ENCODE data around the gene TBL1XR1. TPM values are rescaled to one million over a fixed set of nuclear protein-coding genes. Genes with fewer than 3 reads are reported as not detected.
"Not testable (repeated sequence)": the region's sequence is repeated elsewhere in the genome, so short reads cannot be mapped to it uniquely, and the experiment has no call there.

TBL1XR1 gene
- total RNA-seq, 1 donor from 2014 or later, result 191 TPM

DNA sequence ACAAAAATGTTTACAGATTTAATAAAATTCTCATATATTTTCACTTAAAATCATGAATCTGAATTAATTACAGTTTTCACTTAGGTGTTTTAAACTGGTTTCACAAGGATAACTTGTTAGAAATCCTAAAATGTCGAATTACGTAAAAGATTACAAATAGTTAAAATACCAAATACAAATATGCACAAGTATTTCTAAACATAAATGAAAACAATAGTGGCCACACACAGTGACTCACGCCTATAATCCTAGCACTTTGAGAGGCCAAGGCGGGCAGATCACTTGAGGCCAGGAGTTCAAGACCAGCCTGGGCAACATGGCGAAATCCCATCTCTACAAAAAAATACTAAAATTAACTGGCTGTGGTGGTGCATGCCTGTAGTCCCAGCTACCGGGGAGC is 10.9 kb upstream of the TBL1XR1 start:
- no peak for DNase-seq

DNA sequence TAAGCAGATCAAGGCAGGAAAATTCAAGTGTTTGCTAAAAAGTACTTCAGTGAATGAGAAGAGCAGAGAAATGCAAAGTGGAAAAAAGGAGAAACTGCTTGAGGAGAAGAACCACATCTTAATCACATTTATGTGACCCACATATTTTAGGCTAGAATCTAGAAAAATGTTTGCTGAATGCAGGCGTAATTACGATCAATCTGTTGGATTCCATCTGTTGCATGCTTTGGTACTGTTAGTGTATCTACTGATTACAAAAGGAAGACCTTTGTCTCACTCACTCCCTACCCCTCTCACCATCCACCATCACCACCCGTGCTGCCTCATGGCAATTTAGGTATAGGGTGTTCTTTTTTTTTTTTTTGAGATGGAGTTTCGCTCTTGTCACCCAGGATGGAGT is 9.7 kb upstream of the TBL1XR1 start:
- no peak for DNase-seq

DNA sequence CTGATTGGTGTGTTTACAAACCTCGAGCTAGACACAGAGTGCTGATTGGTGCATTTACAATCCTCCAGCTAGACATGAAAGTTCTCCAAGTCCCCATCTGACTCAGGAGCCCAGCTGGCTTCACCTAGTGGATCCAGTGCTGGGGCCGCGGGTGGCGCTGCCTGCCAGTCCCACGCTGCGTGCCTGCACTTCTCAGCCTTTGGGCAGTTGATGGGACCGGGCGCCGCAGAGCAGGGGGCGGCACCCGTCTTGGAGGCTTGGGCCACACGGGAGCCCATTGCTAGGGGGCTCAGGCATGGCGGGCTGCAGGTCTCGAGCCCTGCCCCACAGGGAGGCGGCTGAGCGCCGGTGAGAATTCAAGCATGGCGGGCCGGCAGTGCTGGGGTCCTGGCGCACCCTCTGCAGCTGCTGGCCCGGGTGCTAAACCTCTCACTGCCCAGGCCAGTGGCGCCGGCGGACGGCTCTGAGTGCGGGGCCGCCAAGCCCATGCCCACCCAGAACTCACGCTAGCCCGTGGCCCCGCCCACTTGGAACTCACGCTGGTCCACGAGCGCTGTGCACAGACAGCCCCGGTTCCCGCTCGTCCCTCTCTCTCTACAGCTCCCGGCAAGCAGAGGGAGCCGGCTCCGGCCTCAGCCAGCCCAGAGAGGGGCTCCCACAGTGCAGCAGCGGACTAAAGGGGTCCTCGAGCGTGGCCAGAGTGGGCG is 6.6 kb upstream of the TBL1XR1 start:
- no peak for DNase-seq

DNA sequence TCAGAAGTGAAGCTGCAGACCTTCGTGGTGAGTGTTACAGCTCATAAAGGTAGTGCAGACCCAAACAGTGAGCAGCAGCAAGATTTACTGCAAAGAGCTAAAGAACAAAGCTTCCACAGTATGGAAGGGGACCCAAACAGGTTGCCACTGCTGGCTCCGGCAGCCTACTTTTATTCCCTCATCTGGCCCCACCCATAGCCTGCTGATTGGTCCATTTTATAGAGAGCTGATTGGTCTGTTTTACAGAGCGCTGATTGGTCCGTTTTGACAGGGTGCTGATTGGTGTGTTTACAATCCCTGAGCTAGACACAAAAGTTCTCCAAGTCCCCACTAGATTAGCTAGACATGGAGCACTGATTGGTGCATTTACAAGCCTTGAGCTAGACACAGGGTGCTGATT is 5.7 kb upstream of the TBL1XR1 start:
- DNase-seq, result not testable (repeated sequence)

DNA sequence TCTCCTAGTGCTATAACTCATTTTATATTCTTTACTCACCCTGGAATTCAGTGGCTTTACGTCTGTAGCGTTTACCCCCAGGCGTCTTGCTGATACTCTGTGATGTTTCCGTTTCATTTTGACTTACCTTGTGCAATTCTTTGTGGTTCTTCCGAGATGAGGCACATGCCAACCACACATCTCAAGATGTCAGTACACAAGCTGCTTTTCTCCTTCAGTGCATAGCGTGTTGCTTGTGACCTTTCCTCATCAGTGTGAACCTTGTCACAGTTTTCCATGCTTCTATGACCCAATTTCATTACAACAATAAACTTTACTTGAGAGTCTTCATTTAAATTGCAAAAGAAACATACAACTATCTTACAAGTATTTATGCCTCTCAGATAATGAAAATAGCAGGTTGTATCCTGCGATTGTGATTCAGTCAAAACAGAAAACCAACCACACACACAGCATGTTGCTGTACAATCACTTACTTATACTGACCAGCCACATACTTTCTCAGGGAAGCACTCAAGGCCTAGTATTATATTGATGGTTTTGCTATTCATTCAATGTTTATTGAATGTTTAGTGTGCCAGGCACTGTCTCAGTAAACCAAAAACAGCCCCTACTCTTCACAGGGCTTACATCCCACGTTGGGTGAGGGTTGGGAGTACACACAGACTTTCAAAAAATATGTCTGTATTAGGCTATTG is 4.6 kb upstream of the TBL1XR1 start:
- no peak for DNase-seq

DNA sequence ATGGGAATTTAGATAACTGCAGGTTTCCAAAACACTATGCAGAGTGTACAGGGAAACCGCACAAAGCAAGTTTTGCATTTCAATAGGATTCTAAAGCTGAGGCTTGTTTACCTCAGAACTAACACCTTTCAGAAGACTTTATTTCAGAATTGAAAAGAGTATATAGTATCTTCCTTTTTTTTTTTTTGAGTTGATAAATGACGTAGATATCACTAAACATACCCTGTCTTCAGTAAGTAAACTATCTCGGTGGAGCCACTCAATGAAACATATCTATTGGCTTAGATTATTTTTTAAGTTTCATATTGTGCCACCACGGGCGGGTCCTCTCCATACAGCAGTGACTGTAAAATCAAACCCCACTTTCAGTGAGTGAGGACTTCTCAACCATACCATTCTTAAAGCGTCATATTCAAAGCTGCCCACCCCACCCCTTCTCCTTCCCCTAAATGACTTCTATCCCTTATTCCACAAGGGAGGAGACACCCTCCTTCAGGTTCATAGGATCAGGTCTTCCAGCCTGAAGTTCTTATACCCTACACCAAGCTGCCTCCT is 2.0 kb upstream of the TBL1XR1 start:
- no peak for DNase-seq

DNA sequence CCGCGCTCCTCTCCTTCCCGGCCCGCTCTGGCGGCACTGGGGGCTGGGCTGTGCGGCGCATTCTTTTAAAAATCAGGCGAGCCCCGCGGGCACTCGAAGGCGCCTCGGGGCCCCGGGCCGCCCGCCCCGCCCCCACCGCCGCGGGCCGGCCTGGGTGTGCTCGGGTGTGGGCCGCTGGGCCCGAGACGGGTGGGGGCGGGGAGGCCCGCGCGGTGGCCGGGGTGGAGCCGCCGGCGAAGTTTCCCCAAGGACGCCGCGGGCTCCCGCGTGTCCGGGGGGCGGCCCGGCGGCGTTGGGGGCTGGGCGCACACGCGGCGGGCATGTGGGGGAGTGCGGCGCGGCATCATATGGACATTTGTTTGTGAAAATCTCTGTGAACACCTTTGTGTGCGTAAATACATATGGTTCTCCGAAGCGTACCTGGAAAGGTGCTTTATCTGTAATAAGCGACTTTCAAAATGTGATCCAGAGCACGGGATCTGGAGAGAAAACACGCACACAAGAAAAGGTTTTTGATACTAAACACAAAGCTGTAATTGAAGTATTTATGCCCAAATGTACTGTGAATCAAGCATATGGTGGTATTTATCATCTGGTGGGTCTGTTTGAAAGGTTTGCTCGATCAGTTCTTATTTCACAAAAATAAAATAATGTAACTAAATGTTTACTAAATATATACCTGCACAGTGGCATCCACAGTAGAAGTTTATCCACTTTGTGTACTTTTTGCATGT is 612 bp upstream of the TBL1XR1 start:
- no peak for DNase-seq

DNA sequence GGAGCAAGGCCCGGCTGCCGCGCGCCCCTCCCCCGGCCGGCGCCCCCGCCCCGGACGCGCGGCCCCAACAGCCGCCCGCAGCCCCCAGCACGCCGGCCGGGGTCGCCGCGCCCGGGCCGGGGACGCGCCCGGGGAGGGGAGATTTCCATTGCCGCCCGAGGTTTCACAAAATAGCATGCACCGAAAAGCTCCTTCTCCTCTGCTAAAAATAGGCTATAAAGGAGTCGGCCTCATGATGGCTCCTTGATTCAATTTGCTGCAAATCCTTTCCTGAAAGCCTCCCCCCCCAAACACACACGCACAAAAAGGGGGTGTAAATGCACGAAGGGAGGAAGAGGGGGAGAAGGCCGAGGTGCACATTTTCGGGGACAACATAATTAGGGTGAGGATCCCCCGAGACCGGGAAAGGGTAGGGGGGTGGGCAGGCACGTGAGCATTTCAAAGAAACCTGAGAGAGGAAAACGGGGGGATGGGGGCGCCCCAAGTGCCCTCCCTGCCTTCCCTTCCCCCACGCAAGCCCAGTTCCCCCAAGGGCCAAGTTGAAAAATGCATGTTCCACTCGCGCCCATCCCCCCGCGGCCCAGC is 734 bp downstream of the TBL1XR1 start:
- DNase-seq, result peak; percentile 75

DNA sequence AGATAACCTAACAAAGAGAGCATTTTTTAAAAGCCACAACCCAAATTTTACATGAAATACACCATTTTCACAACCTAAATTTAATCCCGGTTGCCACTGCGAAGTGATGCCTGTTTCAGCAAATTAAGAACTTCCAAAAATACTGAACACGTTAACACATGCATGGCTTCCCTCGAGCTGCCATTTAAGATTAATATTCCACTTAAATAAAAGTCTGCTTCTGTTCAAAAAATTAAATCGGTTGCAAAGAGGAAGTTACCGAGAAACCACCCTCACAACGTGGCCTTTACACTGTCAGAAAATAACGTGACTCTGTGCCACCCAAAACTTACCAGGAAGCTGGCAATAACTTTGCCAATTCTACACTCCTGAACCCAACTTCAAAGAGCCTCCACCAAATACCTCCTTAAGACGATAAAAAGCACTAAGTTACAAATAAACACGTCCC is 1.2 kb downstream of the TBL1XR1 start:
- DNase-seq, result peak; percentile 61

DNA sequence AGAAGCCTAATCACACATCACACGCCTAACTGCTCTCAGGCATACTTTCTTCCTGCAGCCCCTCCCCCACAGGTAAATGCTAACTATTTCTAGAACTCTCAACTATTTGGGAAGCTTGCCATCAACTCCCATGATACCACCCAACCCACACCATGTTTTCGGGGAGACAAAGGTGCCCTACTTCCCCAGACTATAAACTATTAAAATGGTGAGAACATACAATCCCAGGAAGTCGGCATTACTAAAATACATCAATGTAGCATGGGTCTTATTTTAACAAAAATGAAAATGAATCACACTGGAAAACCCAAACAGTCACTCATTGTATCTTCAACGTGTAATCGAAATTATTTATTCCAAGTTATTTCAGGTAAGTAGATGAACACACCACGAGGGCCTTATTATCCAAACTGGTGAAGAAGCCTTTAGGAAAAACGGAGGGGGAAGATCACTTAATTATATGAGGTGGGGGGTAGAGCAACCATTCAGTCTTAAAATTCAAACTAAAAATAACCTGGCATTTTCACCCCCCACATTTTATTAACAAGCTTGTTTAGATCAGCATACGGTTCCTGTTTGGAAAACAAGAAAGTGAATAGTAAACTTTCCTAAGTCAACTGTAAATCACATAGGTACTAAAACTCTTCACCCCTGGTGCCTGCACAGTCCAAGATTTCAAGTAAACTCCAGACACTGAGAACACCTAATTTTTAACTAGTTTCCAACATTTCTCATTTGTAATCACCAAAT is 1.9 kb downstream of the TBL1XR1 start:
- DNase-seq, result peak; percentile 81

DNA sequence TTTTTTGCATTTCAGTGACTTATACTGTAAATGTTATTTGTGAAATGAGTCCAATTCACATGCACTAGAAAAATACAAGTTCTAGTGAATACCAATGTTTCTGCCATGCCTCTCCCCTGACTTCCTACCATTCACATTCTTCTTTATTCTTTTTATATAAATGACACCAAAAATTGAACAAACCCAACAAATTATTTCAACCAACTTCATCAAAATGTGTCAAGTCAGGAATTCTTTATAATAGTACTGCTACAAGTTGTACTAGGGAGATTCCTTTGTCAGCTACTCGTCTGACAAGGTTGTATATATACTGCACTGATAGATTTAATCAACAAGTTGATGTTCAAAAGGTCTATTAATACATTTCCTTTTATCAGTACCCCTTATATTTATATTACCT is 3.0 kb downstream of the TBL1XR1 start:
- no peak for DNase-seq

DNA sequence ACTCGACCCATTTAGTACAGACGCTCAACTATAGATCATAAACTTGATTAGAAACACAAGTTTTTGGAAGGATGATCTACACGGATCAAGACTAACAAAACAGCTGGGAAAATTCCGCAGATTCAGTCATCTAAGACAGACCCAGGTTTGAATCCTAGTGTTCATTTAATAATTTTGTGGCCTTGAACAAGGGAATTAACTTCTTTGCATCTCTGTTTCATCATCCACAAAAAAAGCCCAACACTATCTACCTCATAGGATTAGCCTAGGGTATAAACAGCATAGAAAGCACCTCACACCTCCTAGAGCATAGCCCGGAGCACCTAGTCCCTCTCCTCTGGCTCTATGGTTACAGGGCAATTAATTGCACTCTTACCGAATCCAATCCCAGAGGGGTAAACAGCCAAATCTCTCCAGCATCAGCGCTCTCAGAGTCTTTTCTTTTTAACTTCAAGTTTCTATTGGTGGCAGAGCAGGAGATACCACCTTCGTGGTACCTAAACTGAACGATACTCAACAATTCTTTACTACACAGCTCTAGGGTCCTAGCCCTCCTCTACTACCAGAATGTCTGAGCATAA is 3.5 kb downstream of the TBL1XR1 start:
- DNase-seq, result no peak

DNA sequence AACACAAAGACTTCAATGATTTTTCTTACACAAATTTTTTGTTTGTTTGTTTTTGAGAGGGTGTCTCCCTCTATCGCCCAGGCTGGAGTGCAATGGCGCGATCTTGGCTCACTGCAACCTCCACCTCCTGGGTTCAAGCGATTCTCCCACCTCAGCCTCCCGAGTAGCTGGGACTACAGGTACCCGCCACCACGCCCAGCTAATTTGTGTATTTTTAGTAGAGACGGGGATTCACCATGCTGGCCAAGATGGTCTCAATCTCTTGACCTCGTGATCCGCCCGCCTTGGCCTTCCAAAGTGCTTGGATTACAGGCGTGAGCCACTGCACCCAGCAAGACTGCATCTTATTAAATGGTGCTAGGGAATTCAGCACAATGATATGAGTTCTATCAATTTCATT is 4.0 kb downstream of the TBL1XR1 start:
- DNase-seq, result not testable (repeated sequence)

DNA sequence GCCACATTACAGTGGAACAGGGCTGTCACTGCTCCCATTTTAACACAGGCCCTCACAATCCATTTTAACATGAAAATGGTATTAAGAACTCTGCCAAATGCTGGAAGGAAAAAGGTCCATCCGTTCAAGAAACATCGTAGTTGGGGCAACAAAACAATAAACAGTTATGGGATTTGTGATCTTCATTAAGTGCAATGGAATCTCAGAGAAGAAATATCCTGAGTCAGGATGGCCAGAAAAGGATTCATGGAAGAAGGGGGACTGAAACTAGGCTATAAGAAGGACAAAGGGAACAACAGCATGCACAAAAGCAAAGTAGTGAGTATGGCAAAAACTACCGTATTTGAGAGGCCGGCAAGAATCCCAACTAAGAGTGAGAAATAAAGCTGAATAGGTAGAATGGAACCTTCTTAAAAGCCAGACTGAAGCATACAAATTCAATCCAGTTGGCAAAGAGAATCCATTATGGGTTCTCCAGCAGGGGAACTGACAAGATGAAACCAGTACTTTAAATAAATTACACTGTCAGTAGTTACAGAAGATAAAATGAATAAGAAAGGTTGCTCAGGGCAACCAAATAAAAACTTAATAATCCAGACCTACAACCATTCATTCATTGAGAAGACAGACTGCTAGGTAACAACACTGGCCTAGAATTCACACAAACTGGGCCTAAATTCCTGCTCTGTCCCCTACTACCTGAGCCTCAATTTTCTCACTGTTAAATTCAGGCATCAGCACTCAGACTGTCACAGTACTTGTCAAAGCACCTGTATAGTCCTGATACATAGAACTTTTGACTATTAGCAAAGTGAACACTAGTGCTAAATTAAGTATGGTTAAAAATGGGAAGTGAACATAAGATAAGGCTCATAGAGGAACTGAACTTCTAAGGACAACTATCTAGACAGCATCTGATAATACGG is 6.3 kb downstream of the TBL1XR1 start:
- peak; percentile 52 for DNase-seq

DNA sequence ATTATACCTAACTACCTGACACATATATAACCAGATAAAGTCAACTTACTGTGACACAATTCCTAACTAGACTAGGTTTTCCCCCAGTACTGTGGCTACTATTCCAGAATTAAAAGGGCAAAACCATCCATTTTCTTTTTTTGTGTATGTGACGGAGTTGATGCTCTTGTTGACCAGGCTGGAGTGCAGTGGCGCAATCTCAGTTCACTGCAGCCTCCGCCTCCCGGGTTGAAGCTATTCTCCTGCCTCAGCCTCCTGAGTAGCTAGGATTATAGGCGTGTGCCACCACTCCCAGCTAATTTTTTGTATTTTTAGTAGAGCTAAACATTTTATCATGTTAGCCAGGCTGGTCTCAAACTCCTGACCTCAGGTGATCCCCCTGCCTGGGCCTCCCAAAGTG is 7.1 kb downstream of the TBL1XR1 start:
- DNase-seq, result not testable (repeated sequence)

DNA sequence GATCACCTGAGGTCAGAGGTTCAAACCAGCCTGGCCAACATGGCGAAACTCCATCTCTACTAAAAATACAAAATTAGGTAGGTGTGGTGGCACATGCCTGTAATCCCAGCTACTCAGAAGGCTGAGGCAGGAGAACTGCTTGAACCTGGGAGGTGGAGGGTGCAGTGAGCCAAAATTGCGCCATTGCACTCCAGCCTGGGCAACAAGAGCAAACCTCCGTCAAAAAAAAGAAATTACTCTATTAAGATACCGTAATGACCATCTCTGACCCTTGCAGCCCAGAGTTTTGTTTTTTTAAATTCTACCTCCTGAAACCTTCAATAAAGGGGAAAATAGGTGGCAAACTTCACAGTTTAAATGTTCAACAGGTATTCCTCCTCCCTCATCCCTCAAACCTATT is 9.0 kb downstream of the TBL1XR1 start:
- not testable (repeated sequence) for DNase-seq

DNA sequence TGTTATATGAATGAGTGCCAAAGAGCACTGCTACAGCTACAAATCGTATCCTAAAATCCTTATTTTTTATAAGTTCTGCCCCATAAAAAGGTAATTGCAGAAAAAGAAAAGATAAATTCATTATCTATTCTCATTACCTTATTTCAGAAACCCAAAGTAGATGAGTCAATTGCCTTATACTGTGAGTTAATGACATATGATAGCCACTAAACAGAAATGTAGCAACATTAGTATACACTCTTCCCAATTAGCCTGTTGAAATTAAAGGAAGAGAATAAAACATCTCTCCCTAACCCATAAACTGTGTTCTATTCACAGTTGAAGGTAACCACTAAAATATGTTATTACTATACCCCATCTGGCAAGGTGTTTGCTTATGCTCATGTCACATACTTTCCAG is 11.0 kb downstream of the TBL1XR1 start:
- no peak for DNase-seq

DNA sequence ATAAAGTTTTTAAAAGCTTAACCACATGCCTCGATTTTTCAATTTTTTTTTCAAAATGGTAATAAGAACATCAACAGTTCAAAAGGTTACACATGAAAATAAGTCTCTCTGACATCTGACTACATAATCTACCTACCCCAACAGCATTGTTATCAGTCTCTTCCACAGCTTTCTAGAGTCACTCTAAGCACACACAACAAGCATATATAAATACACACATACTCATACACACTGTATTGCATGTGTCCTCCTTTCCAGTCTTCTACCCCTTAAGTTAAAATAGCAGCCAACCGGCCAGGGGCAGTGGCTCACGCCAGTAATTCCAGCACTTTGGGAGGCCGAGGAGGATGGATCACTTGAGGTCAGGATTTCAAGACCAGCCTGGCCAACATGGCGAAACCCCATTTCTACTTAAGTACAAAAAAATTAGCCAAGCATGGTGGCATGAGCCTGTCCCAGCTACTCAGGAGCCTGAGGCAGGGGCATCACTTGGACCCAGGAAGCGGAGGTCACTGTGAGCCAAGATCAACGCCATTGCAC is 12.2 kb downstream of the TBL1XR1 start:
- DNase-seq, result no peak

DNA sequence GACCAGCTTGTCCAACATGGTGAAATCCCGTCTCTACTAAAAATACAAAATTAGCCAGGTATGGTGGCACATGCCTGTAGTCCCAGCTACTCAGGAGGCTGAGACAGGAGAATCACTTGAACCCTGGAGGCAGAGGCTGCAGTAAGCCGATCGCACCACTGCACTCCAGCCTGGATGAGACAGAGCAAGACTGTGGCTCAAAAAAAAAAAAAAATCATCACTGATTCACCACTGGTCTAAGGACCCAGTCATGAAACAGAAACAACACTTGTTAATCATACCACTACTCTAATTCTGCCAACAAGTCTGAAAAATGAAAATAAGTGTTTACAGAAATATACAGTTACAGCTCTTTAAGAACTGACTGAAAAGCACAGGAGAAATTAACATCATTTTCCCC is 12.7 kb downstream of the TBL1XR1 start:
- not testable (repeated sequence) for DNase-seq

DNA sequence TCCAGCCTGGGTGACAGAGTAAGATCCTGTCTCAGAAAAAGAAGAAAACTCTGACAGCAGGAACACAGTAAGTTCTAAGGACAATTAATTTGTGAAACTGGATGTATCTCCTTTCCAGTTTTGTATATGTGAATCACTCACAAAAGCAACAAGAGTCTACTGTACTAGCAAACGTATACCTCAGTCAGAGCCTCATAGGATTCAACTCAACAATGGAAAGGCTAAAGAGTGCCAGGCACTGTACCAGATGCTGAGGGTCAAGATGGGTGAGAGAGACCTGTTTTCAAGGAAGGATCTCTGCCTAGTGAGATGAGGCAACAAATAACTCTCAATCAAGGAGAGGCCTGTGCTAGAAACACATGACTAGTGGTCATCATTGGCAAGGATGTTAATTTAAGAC is 14.9 kb downstream of the TBL1XR1 start:
- no peak for DNase-seq
